Breast epithelium (tissue), 4 donors: ENCODE results near the gene PANK2. TPM values are rescaled to one million over a fixed set of nuclear protein-coding genes. Genes with fewer than 3 reads are reported as not detected.

ENCODE experiments used
- DNase-seq, 2 donors: peaks; one replicate each; pipeline ENCODE4 v3.0.0-alpha.2; 2019; ENCODE audit warnings: low spot score in 2 of 2
- H3K27ac ChIP-seq, 2 donors: fragments of 200-600 bp; sonication (generic) in 1 of 2; one replicate each; pipeline ENCODE4 v1.5.1; 2016 to 2019; ENCODE audit warnings: mild to moderate bottlenecking in 1 of 2
- H3K27me3 ChIP-seq, 2 donors: fragments of 200-600 bp; sonication (generic) in 1 of 2; one replicate each; pipeline versions ENCODE4 v1.5.1 to v1.6.0; 2017 to 2019; ENCODE audit warnings: control low read depth in 1 of 2, mild to moderate bottlenecking in 1 of 2
- H3K36me3 ChIP-seq: fragments of 200-600 bp; one replicate; pipeline ENCODE4 v1.5.1; 2019
- H3K4me1 ChIP-seq, 2 donors: fragments of 200-600 bp; sonication (generic); one replicate each; pipeline ENCODE4 v1.5.1; 2016 to 2019; ENCODE audit warnings: control low read depth in 1 of 2
- H3K4me3 ChIP-seq, 3 donors: fragments of 200-600 bp; sonication (generic); 1 replicate in 2 of 3; 2 replicates in 1 of 3; pipeline ENCODE4 v1.5.1; 2016 to 2019; ENCODE audit warnings: mild to moderate bottlenecking in 3 of 3, moderate library complexity in 2 of 3
- H3K9me3 ChIP-seq, 2 donors: fragments of 200-600 bp; sonication (generic) in 1 of 2; one replicate each; pipeline ENCODE4 v1.5.1; 2016 to 2019; ENCODE audit warnings: control low read depth in 1 of 2
- POLR2A ChIP-seq: fragments of 450-650 bp; IDR thresholded peaks from one replicate; pipeline ENCODE4 v1.6.1; 2016; ENCODE audit warnings: antibody characterized with exemption, mild to moderate bottlenecking, moderate library complexity
- POLR2AphosphoS5 ChIP-seq, 3 donors: sonication (generic); formaldehyde crosslinking; IDR thresholded peaks; one replicate each; pipeline ENCODE4 v1.6.1; 2017; ENCODE audit warnings: antibody characterized with exemption in 3 of 3
- intact Hi-C: fragments of 100-400 bp; cut with DNase I; formaldehyde crosslinking; loops from one replicate; pipeline ENCODE4 v1.15.1; 2023; ENCODE audit warnings: low total_unique reads
- total RNA-seq, 3 donors: library from RNA; depleted of rRNA; stranded (reverse); fragments of >200 nt; gene quantifications; one replicate each; pipeline ENCODE4 v1.1.0, GENCODE V29; 2016
- TF ChIP-seq, protein P1 (sequence below), 3 donors: fragments of 450-650 bp; IDR thresholded peaks; one replicate each; pipeline ENCODE4 v1.5.1; 2016 to 2017; ENCODE audit warnings: antibody characterized with exemption in 3 of 3, mild to moderate bottlenecking in 3 of 3, moderate library complexity in 3 of 3

The PANK2 gene
- total RNA-seq, 3 donors from 2014 or later, result 38.2 to 40.1 (median 38.7) TPM

DNA sequence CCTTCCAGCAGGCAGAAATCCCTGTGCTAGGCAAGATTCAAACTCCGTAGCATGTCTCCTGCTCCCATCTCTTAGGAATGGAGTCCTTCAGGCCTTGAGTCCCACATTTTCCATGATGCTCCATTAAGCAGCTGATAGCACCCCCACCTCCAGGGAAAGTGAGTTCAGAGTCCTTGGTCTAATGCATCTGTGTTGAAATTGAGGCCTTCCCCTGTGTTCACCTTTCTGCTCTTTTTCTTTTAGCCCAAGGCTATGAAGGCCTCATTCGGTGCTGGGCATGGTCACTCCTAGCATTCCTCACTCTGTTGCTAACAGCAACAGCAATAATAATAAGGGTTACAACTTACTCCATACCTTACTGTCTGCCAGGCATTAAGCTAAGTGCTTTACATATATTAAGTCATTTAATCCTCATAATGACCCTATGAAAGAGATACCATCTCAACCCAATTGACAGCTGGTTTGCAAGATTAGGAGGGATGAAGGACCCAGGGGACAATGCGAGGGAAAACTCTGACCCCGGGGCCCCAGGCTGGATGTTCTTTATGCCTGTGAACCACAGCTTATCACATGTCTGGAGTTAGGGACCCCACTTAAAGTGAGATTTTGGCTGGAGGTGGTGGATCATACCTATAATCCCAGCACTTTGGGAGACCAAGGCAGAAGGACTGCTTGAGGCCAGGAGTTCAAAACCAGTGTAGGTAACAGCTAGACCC lies 17.5 kb upstream of the PANK2 start:
- TF ChIP-seq, protein P1, sequence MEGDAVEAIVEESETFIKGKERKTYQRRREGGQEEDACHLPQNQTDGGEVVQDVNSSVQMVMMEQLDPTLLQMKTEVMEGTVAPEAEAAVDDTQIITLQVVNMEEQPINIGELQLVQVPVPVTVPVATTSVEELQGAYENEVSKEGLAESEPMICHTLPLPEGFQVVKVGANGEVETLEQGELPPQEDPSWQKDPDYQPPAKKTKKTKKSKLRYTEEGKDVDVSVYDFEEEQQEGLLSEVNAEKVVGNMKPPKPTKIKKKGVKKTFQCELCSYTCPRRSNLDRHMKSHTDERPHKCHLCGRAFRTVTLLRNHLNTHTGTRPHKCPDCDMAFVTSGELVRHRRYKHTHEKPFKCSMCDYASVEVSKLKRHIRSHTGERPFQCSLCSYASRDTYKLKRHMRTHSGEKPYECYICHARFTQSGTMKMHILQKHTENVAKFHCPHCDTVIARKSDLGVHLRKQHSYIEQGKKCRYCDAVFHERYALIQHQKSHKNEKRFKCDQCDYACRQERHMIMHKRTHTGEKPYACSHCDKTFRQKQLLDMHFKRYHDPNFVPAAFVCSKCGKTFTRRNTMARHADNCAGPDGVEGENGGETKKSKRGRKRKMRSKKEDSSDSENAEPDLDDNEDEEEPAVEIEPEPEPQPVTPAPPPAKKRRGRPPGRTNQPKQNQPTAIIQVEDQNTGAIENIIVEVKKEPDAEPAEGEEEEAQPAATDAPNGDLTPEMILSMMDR (IDR thresholded peaks at IDR 0.05), result no peak
- TF ChIP-seq POLR2A (no peak), POLR2AphosphoS5 (IDR thresholded peaks at IDR 0.05) (no peak)
- H3K9me3 ChIP-seq, result no peaks in the 10 kb centered on the region
- no peaks in the 10 kb centered on the region for H3K36me3 ChIP-seq

DNA sequence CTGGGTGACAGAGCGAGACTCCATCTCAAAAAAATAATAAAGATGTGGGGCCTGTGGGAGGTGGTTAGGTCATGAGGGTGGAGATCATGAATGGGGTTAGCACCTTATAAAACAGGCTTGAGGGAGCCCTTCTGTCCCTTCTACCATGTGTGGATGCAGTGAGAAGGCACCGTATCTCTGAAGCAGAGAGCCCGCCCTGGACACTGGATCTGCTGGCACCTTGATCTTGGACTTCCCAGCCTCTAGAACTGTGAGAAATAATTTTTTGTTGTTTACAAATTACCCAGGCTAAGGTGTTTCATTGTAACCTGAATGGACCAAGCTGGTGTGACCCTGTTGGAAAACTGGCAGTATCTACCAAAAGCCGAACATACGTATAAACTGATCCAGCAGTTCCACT lies 15.7 kb upstream of the PANK2 start:
- H3K27ac ChIP-seq, result no peak overlapping the region
- DNase-seq, result no peak
- no peaks in the 10 kb centered on the region for H3K9me3 ChIP-seq
- H3K4me1 ChIP-seq, result peaks cover 0 to 8% of the 10 kb centered on the region in 2 donors
- H3K36me3 ChIP-seq, result no peaks in the 10 kb centered on the region
- no peak overlapping the region for H3K4me3 ChIP-seq
- no peak for TF ChIP-seq POLR2A
- no peak for TF ChIP-seq POLR2AphosphoS5 (IDR thresholded peaks at IDR 0.05)
- TF ChIP-seq, protein P1 (IDR thresholded peaks at IDR 0.05), result no peak
- intact Hi-C loops, result no loop called here
- H3K27me3 ChIP-seq, result no peaks in the 10 kb centered on the region

More for the DNA sequence above, 17.5 kb upstream of the PANK2 start:
- DNase-seq, result no peak
- H3K27me3 ChIP-seq, result no peaks in the 10 kb centered on the region
- no peak overlapping the region for H3K4me3 ChIP-seq
- peak overlapping the region in 1 of 2 donors; percentile 10 for H3K27ac ChIP-seq
- intact Hi-C loops, result no loop called here
- H3K4me1 ChIP-seq, result peaks cover 0 to 8% of the 10 kb centered on the region in 2 donors

DNA sequence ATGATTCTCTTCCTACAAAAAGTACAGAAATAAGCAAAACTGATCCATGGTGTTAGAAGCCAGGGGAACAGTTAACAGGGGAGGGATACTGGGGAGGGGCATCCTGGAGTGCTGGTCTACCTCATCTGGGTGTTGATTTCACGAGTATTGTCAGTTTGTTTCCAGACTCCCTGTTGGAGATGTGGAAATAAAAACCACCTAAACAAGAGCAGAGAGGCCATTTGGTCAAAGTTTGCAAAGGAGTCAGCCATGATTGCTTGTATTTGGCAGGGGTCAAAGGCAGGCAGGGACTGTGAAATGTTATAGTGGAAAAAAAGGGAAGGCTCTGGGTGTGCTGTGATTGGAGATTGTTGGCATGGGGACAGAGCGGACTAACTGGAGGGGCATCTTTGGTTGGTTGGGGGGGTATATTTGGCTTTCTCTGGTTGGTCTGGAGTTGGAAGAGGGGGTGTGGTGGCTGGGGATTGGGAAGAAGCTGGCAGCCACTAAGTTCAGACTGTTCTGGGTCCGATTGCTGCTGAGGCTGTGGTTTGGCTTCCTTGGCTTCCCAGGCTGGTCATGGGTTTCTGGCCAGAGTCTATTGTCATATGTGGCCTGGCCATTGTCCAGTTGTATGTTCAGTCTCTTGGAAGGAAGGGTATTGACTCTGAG lies 14.9 kb upstream of the PANK2 start:
- Histone ChIP-seq H3K36me3 (no peaks in the 10 kb centered on the region), H3K27ac (peak overlapping the region; percentile 28 to 42), H3K4me3 (no peak overlapping the region), H3K27me3 (no peaks in the 10 kb centered on the region), H3K9me3 (no peaks in the 10 kb centered on the region), H3K4me1 (peaks cover 0 to 8% of the 10 kb centered on the region in 2 donors)
- intact Hi-C loops, result no loop called here
- no peak for TF ChIP-seq POLR2A
- TF ChIP-seq, protein P1 (IDR thresholded peaks at IDR 0.05), result no peak
- TF ChIP-seq POLR2AphosphoS5 (IDR thresholded peaks at IDR 0.05), result no peak
- no peak for DNase-seq

DNA sequence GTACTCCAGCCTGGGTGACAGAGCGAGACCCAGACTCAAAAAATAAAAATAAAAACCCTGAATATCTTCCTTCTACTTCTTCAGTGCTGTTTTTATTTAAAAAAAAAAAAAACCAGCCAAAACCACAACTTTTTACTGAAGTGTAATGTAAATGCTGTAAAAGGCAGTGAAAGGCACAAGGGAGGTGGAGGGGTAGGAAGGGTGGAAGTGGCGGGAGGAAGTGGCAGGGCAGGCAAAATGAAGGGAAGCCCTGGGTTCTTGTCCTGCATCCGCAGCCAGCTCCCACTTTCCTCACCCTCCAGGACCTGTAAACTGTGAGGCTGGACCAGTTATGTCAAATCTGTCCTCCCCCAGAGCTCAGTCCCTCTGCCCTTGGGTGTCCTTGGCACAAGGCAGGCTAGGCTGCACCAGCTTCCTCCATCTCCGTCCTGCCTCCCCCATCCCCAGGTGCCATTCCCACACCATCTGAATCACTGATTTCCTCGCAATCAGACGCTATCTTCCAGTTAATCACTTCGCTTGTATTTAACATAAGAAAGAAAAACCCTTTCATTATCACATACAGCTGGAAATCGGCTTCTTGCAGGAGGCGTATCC lies 13.7 kb upstream of the PANK2 start:
- DNase-seq, result no peak
- Histone ChIP-seq H3K9me3 (no peaks in the 10 kb centered on the region), H3K27me3 (no peaks in the 10 kb centered on the region), H3K4me1 (peaks cover 0 to 8% of the 10 kb centered on the region in 2 donors), H3K4me3 (no peak overlapping the region), H3K36me3 (no peaks in the 10 kb centered on the region), H3K27ac (no peak overlapping the region)
- TF ChIP-seq POLR2AphosphoS5 (IDR thresholded peaks at IDR 0.05) (no peak), POLR2A (no peak)
- TF ChIP-seq, protein P1 (IDR thresholded peaks at IDR 0.05), result no peak
- intact Hi-C loops, result no loop called here

DNA sequence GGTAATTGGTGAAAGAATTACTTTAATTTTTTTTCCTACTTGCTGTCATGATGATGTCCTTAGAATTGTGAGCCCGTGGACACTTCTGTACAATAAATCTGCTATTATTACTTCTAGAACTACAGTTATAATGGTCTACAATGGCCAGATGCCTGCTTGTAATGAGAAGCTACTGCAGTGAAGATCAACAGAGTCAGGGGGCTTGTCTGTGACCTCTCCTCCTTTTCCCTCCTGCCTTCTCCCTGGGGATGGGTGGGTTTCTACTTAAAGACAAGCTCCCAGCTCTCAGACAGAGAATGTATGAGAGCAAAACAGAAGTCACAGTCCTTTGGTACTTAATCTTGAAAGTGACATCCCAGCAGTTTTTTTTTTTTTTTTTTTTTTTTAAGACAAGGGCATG lies 13.2 kb upstream of the PANK2 start:
- H3K4me3 ChIP-seq, result no peak overlapping the region
- peaks cover 0 to 8% of the 10 kb centered on the region in 2 donors for H3K4me1 ChIP-seq
- H3K27ac ChIP-seq, result no peak overlapping the region
- no peaks in the 10 kb centered on the region for H3K36me3 ChIP-seq
- no peak for DNase-seq
- H3K9me3 ChIP-seq, result no peaks in the 10 kb centered on the region
- no peaks in the 10 kb centered on the region for H3K27me3 ChIP-seq
- TF ChIP-seq POLR2A, result no peak
- TF ChIP-seq, protein P1 (IDR thresholded peaks at IDR 0.05), result no peak
- intact Hi-C loops, result no loop called here
